SK-N-SH (cell line): ENCODE results near the gene NOSTRIN. TPM values are rescaled to one million over a fixed set of nuclear protein-coding genes. Genes with fewer than 3 reads are reported as not detected.
"Not testable (repeated sequence)": the region's sequence is repeated elsewhere in the genome, so short reads cannot be mapped to it uniquely, and the experiment has no call there.

Source experiments
- CTCF ChIA-PET: fragments of 300-600, 350-600 bp; formaldehyde crosslinking; extraction: SDS; loops from one replicate; lab custom pipeline; 2021; lab: Yijun Ruan, JAX
- POLR2A ChIA-PET: fragments of 350-600 bp; sonication (Branson Sonifier 250); formaldehyde crosslinking; extraction: SDS; loops from one replicate; lab custom pipeline; 2020; ENCODE audit warnings: antibody characterized with exemption, inconsistent platforms; lab: Yijun Ruan, JAX
- DNase-seq: peaks from one replicate; pipeline ENCODE4 v3.0.0; 2012
- H2AFZ ChIP-seq: fragments of 200-600 bp; sonication (generic); 2 replicates; pipeline ENCODE4 v1.8.1; 2016; ENCODE audit warnings: antibody characterized with exemption, mild to moderate bottlenecking, low read depth
- H3F3A ChIP-seq: fragments of 200-600 bp; sonication (generic); replicated peaks from 2 replicates; pipeline ENCODE3; 2016; ENCODE audit warnings: antibody characterized with exemption, mild to moderate bottlenecking; ENCODE audit not compliant: insufficient read depth
- H3K27ac ChIP-seq, 2 experiments: fragments of 200-500 bp in 1 of 2; fragments of 200-600 bp in 1 of 2; sonication (Bioruptor generic) in 1 of 2; sonication (generic), shearing (Covaris generic) in 1 of 2; 2 replicates each; pipeline versions ENCODE4 v1.5.1 to v1.6.1; 2014 to 2016; ENCODE audit warnings: low read depth in 2 of 2, inconsistent platforms in 1 of 2, low read length in 1 of 2, mild to moderate bottlenecking in 1 of 2, mixed read lengths in 1 of 2
- H3K27me3 ChIP-seq: fragments of 200-600 bp; sonication (generic), shearing (Covaris generic); 2 replicates; pipeline ENCODE4 v1.6.1; 2016; ENCODE audit warnings: mixed run types; ENCODE audit not compliant: insufficient read depth
- H3K36me3 ChIP-seq, 2 experiments: fragments of 200-500 bp in 1 of 2; fragments of 200-600 bp in 1 of 2; sonication (Bioruptor generic) in 1 of 2; sonication (generic) in 1 of 2; replicated peaks in 1 of 2; 2 replicates each; pipeline versions ENCODE3 to v1.5.1; 2014 to 2016; ENCODE audit warnings: low read length in 1 of 2, mild to moderate bottlenecking in 1 of 2; ENCODE audit not compliant: insufficient read depth in 2 of 2, control insufficient read depth in 1 of 2
- H3K4me1 ChIP-seq, 2 experiments: fragments of 200-500 bp in 1 of 2; fragments of 200-600 bp in 1 of 2; sonication (Bioruptor generic) in 1 of 2; sonication (generic), shearing (Covaris generic) in 1 of 2; 2 replicates each; pipeline versions ENCODE4 v1.5.1 to v1.6.1; 2014 to 2016; ENCODE audit warnings: low read depth in 1 of 2, low read length in 1 of 2, mixed run types in 1 of 2; ENCODE audit not compliant: insufficient read depth in 2 of 2, control insufficient read depth in 1 of 2
- H3K4me2 ChIP-seq: fragments of 200-600 bp; sonication (generic), shearing (Covaris generic); 2 replicates; pipeline ENCODE4 v1.6.1; 2017; ENCODE audit warnings: mixed run types
- H3K4me3 ChIP-seq, 2 experiments: fragments of 200-500 bp in 1 of 2; fragments of 200-600 bp in 1 of 2; sonication (Bioruptor generic) in 1 of 2; sonication (generic), shearing (Covaris generic) in 1 of 2; 2 replicates each; pipeline versions ENCODE4 v1.5.1 to v1.8.1; 2014 to 2016; ENCODE audit warnings: low read depth in 2 of 2, inconsistent platforms in 1 of 2, low read length in 1 of 2, mild to moderate bottlenecking in 1 of 2, mixed read lengths in 1 of 2, moderate library complexity in 1 of 2
- H3K79me2 ChIP-seq: fragments of 200-600 bp; sonication (generic); 2 replicates; pipeline ENCODE4 v1.8.1; 2017; ENCODE audit warnings: mild to moderate bottlenecking; ENCODE audit not compliant: insufficient read depth
- H3K9ac ChIP-seq: fragments of 200-600 bp; sonication (generic); 2 replicates; pipeline ENCODE4 v1.6.1; 2017; ENCODE audit warnings: mixed run types
- H3K9me2 ChIP-seq: fragments of 200-600 bp; sonication (generic); 2 replicates; pipeline ENCODE4 v1.6.1; 2017; ENCODE audit warnings: mixed run types
- H3K9me3 ChIP-seq: fragments of 200-600 bp; sonication (generic); 2 replicates; pipeline ENCODE4 v1.6.1; 2017; ENCODE audit warnings: mixed run types, mild to moderate bottlenecking, moderate library complexity
- H4K20me1 ChIP-seq: fragments of 200-600 bp; sonication (generic); 2 replicates; pipeline ENCODE4 v1.6.1; 2017; ENCODE audit warnings: mild to moderate bottlenecking, mixed run types; ENCODE audit not compliant: insufficient read depth
- CHD2 ChIP-seq: fragments of 150-350 bp; IDR thresholded peaks from 2 replicates; pipeline ENCODE4 v1.6.1; 2018; ENCODE audit warnings: low read length; ENCODE audit not compliant: partially characterized antibody
- EP300 ChIP-seq, 2 experiments: IDR thresholded peaks; 2 replicates each; pipeline versions ENCODE4 v1.4.0 to v1.6.1; 2012; ENCODE audit warnings: borderline replicate concordance in 1 of 2, low read depth in 1 of 2, low read length in 1 of 2
- EZH2phosphoT487 ChIP-seq: fragments of 200-600 bp; sonication (generic); IDR thresholded peaks from 2 replicates; pipeline ENCODE4 v1.6.1; 2017; ENCODE audit warnings: low read depth, mixed run types, mild to moderate bottlenecking, antibody characterized with exemption, moderate library complexity, borderline replicate concordance
- GABPA ChIP-seq: IDR thresholded peaks from 2 replicates; pipeline ENCODE4 v1.4.0; 2012; ENCODE audit warnings: low read depth, mild to moderate bottlenecking
- JUND ChIP-seq: IDR thresholded peaks from 2 replicates; pipeline ENCODE4 v1.4.0; 2012
- NFIC ChIP-seq: IDR thresholded peaks from 2 replicates; pipeline ENCODE4 v1.4.0; 2012; ENCODE audit warnings: borderline replicate concordance
- RAD21 ChIP-seq: IDR thresholded peaks from 2 replicates; pipeline ENCODE4 v1.6.1; 2012; ENCODE audit warnings: mild to moderate bottlenecking, low read length
- RCOR1 ChIP-seq: fragments of 150-350 bp; IDR thresholded peaks from 2 replicates; pipeline ENCODE4 v1.6.1; 2017; ENCODE audit warnings: antibody characterized with exemption, low read length
- RXRA ChIP-seq: IDR thresholded peaks from 2 replicates; pipeline ENCODE4 v1.4.0; 2012; ENCODE audit warnings: low read depth, mild to moderate bottlenecking, borderline replicate concordance
- SIN3A ChIP-seq: IDR thresholded peaks from 2 replicates; pipeline ENCODE4 v1.6.1; 2012; ENCODE audit warnings: low read depth, mild to moderate bottlenecking, low read length, moderate library complexity, borderline replicate concordance
- SMC3 ChIP-seq: IDR thresholded peaks from 2 replicates; pipeline ENCODE4 v1.6.1; 2012; ENCODE audit warnings: low read depth, low read length, improper control_type of control experiment
- TAF1 ChIP-seq: IDR thresholded peaks from 2 replicates; pipeline ENCODE4 v1.6.1; 2012; ENCODE audit warnings: low read depth, mild to moderate bottlenecking, low read length, moderate library complexity, borderline replicate concordance
- TCF12 ChIP-seq: IDR thresholded peaks from 2 replicates; pipeline ENCODE4 v1.4.0; 2012
- TEAD4 ChIP-seq: IDR thresholded peaks from 2 replicates; pipeline ENCODE4 v1.4.0; 2012; ENCODE audit warnings: mild to moderate bottlenecking, borderline replicate concordance; ENCODE audit not compliant: insufficient read depth
- USF2 ChIP-seq: fragments of 150-350 bp; IDR thresholded peaks from 2 replicates; pipeline ENCODE4 v1.6.1; 2017; ENCODE audit warnings: antibody characterized with exemption, low read length, low read depth, borderline replicate concordance
- WGBS: methylation state at CpG from one replicate; pipeline ENCODE4 v1.1.6; 2017; ENCODE audit warnings: low lambda C conversion rate; 5-methylcytosine and 5-hydroxymethylcytosine counted together
- polyA plus RNA-seq, 3 experiments: library from polyadenylated mRNA; depleted of rRNA; stranded (reverse); fragments of >200 nt; gene quantifications; 2 replicates each; pipeline ENCODE4 v1.2.3, GENCODE V29; 2012
- TF ChIP-seq, protein P1 (sequence below): IDR thresholded peaks from 2 replicates; pipeline ENCODE4 v1.4.0; 2012; ENCODE audit warnings: low read depth, borderline replicate concordance
- TF ChIP-seq, protein P2 (sequence below): IDR thresholded peaks from 2 replicates; pipeline ENCODE4; 2012

The NOSTRIN gene
- polyA plus RNA-seq, 1 of the 3 experiments (the other 2 are of a cell fraction): not detected

DNA sequence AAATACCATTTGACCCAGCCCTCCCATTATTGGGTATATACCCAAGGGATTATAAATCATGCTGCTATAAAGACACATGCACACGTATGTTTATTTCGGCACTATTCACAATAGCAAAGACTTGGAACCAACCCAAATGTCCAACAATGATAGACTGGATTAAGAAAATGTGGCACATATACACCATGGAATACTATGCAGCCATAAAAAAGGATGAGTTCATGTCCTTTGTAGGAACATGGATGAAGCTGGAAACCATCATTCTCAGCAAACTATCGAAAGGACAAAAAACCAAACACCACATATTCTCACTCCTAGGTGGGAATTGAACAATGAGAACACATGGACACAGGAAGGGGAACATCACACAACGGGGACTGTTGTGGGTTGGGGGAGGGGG is 68.4 kb downstream of the NOSTRIN start:
- H3K27me3 ChIP-seq, H3K4me2 ChIP-seq, H3K9me3 ChIP-seq, H3K4me3 ChIP-seq, H3F3A ChIP-seq, H2AFZ ChIP-seq, H3K4me1 ChIP-seq, H3K27ac ChIP-seq, CTCF ChIA-PET, H3K9me2 ChIP-seq, H4K20me1 ChIP-seq, H3K9ac ChIP-seq, H3K36me3 ChIP-seq, POLR2A ChIA-PET, DNase-seq: not testable (repeated sequence)
- H3K79me2 ChIP-seq: peaks cover 21% of the 10 kb centered on the region
- WGBS: 97% methylated on average over 4 of the region's 4 CpGs

DNA sequence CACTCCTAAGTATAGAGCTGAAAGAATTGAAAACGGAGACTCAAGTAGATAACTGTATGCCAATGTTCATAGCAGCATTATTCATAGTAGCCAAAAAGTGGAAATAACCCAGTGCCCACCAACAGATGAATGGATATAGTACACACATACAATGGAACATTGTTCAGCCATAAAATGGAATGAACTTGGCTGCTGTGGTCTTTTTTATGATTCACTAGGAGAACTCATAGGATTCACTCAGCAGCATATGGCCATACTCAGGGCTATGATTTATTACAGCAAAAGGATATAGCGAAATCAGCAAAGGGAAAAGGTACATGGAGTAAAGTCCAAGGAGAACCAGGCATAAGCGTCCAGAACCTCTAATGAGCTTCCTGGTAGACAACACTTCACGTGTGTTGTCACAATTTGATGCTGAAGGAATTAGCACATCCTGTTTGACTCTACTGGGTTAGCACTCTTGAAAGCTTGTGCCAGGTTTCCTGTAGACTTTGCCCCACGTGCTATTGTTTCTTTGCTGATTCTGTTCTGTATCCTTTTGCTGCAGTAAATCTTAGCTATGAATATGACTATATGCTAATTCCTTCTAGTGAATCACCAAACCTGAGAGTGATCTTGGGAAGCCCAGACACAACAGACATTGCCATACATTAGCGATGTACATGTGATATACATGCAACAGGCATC is 72.1 kb downstream of the NOSTRIN start:
- H3K4me3 ChIP-seq: no peak overlapping the region

GRCh38 chr2:168882163-168882562 is 79.7 kb downstream of the NOSTRIN start:
- H3K9me3 ChIP-seq, CTCF ChIA-PET, H3K4me3 ChIP-seq, H3K27me3 ChIP-seq, H2AFZ ChIP-seq, H4K20me1 ChIP-seq, H3K36me3 ChIP-seq, H3K9me2 ChIP-seq, H3K4me2 ChIP-seq, H3K4me1 ChIP-seq, DNase-seq, H3F3A ChIP-seq, H3K27ac ChIP-seq, POLR2A ChIA-PET, H3K9ac ChIP-seq: not testable (repeated sequence)
- H3K79me2 ChIP-seq: peaks cover 35% of the 10 kb centered on the region
- WGBS: 98% methylated on average over 12 of the region's 12 CpGs

More for the DNA sequence above, 72.1 kb downstream of the NOSTRIN start:
- Histone ChIP-seq H3K36me3 (peaks cover 4 to 7% of the 10 kb centered on the region in 2 experiments), H3K9me2 (no peaks in the 10 kb centered on the region), H3K27ac (no peak overlapping the region), H3K9me3 (no peaks in the 10 kb centered on the region), H4K20me1 (no peaks in the 10 kb centered on the region), H3K4me1 (no peaks in the 10 kb centered on the region; a peak in 1 of 4 replicates), H2AFZ (no peak overlapping the region), H3F3A (no peaks in the 10 kb centered on the region)
- POLR2A ChIA-PET: no interaction called here
- WGBS: 90% methylated on average over 6 of the region's 6 CpGs
- DNase-seq: no peak
- CTCF ChIA-PET: no interaction called here
- TF ChIP-seq, protein P1, sequence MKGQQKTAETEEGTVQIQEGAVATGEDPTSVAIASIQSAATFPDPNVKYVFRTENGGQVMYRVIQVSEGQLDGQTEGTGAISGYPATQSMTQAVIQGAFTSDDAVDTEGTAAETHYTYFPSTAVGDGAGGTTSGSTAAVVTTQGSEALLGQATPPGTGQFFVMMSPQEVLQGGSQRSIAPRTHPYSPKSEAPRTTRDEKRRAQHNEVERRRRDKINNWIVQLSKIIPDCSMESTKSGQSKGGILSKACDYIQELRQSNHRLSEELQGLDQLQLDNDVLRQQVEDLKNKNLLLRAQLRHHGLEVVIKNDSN: no peak
- TF ChIP-seq TAF1: no peak
- no peak for TF ChIP-seq SMC3
- no peak for TF ChIP-seq CHD2
- TF ChIP-seq RAD21: no peak
- TF ChIP-seq TEAD4: no peak
- no peak for TF ChIP-seq EZH2phosphoT487
- TF ChIP-seq TCF12: 0 out of 2 replicates have a peak, but pooled peaks have one; percentile 11
- no peak for TF ChIP-seq USF2
- TF ChIP-seq NFIC: no peak
- TF ChIP-seq JUND: no peak
- TF ChIP-seq, protein P2, sequence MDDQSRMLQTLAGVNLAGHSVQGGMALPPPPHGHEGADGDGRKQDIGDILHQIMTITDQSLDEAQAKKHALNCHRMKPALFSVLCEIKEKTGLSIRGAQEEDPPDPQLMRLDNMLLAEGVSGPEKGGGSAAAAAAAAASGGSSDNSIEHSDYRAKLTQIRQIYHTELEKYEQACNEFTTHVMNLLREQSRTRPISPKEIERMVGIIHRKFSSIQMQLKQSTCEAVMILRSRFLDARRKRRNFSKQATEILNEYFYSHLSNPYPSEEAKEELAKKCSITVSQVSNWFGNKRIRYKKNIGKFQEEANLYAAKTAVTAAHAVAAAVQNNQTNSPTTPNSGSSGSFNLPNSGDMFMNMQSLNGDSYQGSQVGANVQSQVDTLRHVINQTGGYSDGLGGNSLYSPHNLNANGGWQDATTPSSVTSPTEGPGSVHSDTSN: peak; percentile 21; the same call in 1 of the 2 replicates
- TF ChIP-seq RXRA: no peak
- TF ChIP-seq EP300 (IDR thresholded peaks at IDR 0.05; ENCODE audit: borderline replicate concordance in 1 of 2, low read depth in 1 of 2, low read length in 1 of 2): no peak
- TF ChIP-seq SIN3A: no peak
- no peak for TF ChIP-seq RCOR1
- no peak for TF ChIP-seq GABPA
- TF ChIP-seq, all 33 proteins: peak for 2
- peaks cover 15% of the 10 kb centered on the region for H3K79me2 ChIP-seq
- no peak overlapping the region for H3K4me2 ChIP-seq
- no peaks in the 10 kb centered on the region for H3K27me3 ChIP-seq
- H3K9ac ChIP-seq: no peak overlapping the region
